GM21367 (cell line): Measurements from ENCODE around the gene CCDC170.
A peak's percentile ranks its signal among the peaks of the same experiment; 100 is the strongest.
"Not testable (repeated sequence)": the region's sequence is repeated elsewhere in the genome, so short reads cannot be mapped to it uniquely, and the experiment has no call there.

Experiments used
- ATAC-seq: cut with Tn5 transposase; IDR thresholded peaks from one replicate; pipeline ENCODE4 v1.9.1; 2021; ENCODE audit not compliant: unreplicated experiment

Gene CCDC170

GRCh38 chr6:151493804-151494234 is at the start of gene CCDC170:
TSS of gene CCDC170 (plus strand) at chr6:151494017. CDS start at chr6:151494129, 112 bp downstream.
- no peak for ATAC-seq

DNA sequence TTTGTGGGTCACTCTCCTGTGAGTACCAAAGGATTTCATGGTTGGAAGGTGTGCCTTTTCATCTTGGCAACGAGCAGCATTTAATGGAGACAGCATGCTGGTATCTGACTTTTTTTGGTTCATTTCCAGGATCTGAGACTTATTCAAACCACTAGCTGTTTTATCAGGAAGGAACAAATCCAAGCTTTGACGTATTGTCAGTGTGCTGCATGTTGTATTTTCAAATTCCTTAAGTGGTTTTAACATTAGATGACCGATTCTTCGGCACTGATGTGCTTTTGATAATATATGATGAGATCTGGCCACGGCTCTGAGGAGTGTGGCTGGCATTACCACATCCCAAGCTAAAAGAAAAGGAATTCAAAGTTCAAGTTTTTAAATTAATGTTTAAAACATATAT is 48.3 kb upstream of the CCDC170 start:
- no peak for ATAC-seq

GRCh38 chr6:151447237-151447636 is 46.6 kb upstream of the CCDC170 start:
- ATAC-seq, result no peak

- no peak for ATAC-seq
These were observed 45.2 kb upstream of the CCDC170 start for GRCh38 chr6:151448623-151449022.

DNA sequence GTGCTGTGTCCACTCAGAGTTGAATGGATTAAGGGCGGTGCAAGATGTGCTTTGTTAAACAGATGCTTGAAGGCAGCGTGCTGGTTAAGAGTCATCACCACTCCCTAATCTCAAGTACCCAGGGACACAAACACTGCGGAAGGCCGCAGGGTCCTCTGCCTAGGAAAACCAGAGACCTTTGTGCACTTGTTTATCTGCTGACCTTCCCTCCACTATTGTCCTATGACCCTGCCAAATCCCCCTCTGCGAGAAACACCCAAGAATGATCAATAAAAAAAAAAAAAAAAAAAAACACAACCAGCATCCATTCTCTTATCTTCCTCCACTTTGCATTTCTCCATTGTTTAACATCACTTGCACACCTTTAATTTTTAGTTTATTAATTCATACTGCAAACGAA is 42.9 kb upstream of the CCDC170 start:
- ATAC-seq, result not testable (repeated sequence)

DNA sequence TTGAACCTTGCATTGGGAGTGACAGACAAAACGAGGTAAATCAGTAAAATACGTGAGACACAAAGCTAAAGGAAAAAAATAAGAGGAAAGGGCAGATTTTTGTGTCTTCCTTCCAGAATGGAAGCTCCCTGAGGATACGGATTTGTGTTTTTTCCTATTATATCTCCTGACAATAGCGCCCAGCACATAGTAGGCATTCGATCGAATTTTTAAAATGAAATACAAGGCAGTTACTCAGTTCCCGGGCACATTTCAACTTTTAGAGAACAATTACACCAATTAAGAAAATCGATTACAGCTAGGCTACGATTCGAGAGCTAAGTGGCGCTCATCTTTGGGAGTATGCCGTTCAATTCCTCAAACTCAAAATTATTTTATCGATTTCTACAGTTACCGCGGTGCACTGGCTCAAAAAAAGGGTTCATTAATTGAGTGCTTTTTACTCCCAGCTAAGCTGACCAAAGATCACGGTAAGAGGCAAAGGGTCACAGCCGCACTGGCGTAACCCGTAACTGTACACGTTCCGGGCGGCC is 42.3 kb upstream of the CCDC170 start:
- ATAC-seq, result no peak

DNA sequence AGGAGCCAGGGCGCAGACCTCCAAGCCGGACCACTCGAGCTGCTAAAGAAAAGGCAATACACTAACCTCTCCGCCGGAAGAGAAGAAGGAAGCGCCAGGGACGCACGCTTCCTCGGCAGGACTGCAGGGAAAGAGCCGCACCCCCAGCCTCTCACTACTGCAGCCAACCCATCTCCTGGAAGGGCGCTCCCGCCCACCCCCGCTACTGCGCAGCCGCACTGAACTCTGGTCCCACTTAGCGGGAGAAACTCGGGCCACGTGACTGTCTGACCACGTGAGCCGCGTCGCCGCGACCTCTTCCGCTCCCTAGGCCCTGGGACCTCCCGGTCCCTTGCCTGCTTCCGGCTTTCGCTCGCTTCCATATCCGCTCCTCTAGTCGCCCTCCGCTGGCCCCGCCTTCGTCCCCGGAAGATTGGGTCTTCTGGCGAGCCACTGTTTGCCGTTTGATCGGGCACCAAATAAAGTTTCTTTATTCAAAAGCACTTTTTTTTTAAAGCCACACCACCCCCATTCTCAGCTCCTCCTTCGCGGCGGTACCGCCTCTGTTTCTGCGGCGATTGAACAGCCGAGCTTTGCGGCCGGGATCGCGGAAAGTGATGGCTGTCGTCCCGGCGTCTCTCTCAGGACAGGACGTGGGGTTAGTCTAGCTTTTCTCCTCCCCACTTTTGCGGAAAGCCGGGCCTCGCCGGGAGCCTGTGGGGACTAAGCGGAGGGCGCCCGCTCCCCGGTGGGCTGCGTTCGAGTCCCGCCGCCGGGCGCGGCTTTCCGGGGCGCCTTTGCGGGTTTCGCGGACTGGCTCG is 41.7 kb upstream of the CCDC170 start, which contains the start of gene RMND1:
Gene RMND1, minus strand, starts transcription at position 177 of the 800 bp plus-strand sequence. CDS start 6,315 bp downstream, outside the sequence.
- ATAC-seq, result peak; percentile 96

GRCh38 chr6:151452750-151453427 is 40.9 kb upstream of the CCDC170 start:
- no peak for ATAC-seq

- ATAC-seq, result not testable (repeated sequence)
These were observed 37.9 kb upstream of the CCDC170 start for GRCh38 chr6:151455751-151456398.

GRCh38 chr6:151461673-151462072 is 32.1 kb upstream of the CCDC170 start:
- ATAC-seq, result no peak

DNA sequence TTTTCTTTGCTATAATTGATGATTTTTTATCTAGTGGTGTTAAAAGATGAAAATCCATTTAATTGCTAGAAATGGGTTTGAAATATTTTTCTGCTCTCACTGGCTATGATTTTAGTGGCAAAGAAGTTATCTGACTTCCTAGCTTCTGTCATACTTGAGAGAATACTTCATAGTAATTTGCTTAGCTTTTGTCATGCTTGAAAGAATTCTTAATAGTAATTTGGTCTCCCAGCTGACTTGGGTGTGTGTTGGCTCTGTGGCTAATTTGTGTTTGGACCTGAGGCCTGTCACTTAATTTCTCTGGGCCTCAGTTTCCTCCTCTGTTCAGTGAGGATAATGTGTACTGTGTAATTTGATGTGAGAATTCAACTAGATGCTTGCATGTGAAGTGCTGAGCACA is 29.1 kb upstream of the CCDC170 start:
- no peak for ATAC-seq

DNA sequence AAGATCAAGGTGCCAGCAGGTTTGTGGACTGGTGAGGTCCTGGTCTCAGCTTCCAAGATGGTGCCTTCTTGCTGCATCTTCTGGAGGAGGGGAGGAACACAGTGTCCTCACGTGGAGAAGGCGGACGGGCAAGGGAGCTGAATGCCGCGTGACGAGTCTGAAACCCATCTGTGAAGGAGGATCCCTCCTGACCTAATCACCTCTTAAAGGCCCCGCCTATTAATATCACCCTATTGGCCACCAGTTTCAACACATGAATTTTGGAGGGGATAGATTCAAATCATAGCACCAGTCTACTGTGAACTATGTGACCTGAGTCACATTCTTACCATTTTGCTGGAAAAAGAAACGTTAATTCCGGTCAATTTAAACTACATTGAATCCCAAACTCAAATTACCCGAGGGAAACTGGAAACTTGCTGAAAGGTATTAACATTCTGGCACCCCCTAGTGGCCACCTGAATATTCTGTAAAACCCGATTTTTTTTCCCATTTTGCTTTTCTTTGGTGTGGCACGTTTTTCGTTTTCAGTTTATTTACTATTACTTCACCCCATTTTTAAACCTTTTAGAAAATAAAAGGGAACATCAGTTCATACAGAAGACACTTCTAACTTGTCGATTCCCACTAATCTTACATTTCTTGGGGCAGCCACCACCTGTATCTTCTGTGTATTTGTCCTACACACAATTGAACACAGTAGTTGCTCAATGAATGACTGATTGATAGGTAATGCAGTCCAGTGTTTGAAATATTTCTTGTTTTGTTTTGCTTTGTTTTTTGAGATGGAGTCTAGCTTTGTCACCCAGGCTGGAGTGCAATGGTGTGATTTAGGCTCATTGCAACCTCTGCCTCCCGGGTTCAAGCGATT is 17.9 kb upstream of the CCDC170 start:
- ATAC-seq, result no peak

DNA sequence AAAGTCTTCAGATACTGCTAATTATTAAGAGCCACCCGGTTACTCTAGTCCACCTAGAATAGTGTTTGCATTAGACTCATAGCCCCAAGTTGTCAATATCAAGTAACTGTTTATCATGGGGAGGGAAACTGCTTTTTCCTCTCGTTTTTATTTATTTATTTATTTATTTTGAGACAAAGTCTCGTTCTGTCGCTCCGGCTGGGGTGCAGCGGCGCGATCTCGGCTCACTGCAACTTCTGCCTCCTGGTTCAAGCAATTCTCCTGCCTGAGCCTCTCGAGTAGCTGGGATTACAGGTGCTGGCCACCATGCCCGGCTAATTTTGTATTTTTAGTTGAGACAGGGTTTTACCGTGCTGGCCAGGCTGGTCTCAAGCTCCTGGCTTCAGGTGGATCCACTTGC is 16.1 kb upstream of the CCDC170 start:
- no peak for ATAC-seq

DNA sequence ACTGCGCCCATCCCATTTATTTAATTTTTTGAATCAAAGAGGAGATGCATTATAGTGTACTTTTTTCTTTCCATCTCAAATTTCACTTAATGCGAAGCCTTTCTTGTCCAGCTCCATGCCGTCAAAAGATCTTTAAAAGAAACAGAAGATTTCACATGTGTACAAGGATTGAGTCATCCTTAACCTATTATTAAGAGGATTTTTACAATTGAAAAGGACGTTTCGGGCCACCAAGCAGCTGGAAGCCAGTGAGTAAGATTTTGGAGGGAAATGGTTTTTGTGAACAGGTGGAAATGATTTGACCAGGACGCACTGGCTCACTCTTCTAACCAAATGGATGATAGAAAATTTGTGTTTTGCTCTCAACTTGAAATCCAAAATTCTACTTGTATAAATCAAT is 15.1 kb upstream of the CCDC170 start:
- ATAC-seq, result no peak

DNA sequence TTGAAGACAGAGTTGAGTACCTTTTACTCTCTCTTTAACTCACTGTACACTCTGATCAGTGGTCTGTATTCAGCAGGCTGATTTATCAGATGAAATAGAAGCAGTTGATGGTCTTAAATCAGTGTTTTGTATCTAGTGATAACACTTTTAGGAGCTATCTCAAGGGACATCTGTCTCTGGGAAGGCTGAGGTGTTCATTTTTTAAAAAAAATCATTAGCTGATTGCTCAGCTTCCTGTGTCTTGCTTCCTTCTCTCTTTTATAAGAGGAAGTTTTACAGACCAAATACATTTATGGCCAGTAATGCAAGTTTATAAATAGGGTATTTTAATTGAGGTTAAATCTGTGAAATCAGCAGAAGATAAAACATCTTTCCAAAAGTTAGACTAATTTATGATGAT is 12.0 kb upstream of the CCDC170 start:
- no peak for ATAC-seq

- no peak for ATAC-seq
These were observed 11.5 kb upstream of the CCDC170 start for GRCh38 chr6:151482290-151482689.

GRCh38 chr6:151483994-151484393 is 9.8 kb upstream of the CCDC170 start:
- ATAC-seq, result no peak

DNA sequence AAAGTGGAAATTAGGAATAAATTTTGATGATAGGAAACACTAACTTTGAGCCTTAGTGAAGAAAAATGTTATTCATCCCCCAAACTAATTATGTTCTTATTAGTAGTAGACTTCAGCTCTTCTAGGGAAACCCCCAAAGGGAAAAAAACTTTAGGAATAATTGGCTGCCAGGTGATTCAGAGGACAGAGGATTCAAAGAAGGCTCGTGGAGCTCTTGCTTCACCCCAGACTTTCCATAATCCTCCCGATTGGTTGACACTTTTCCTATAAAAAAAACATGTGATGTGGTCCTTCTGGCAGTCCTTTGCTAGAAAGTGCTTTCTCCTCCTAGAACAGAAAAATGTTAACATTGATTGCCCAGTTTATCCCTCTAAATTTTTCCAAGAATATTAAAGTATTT is 5.6 kb upstream of the CCDC170 start:
- no peak for ATAC-seq

DNA sequence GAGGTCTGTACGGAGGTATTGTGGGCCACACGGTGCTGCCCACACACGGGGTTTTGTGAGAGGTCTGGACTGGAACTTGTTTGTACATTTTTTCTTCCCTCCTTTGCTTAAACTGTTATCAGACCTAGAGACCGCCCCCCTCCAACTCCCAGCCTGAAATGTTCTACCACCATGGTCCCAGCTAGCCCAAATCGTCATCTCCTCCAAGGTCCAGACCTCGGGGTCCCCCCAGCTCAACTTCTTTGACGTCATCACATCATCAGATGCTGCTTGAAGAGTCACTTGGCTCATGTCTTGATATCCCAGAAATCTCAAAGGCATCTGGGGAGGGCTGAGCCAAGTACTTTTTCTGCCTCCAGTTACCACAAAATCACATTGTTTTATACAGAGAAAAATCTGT is 2.8 kb upstream of the CCDC170 start:
- no peak for ATAC-seq

GRCh38 chr6:151493161-151493803 is 535 bp upstream of the CCDC170 start:
- ATAC-seq, result no peak
